B cell (primary cell): ENCODE results near the gene CBARP. TPM values are rescaled to one million over a fixed set of nuclear protein-coding genes. Genes with fewer than 3 reads are reported as not detected.

Experiments used
- ATAC-seq: fragments of 200-7000 bp; cut with Tn5 transposase; one replicate; pipeline ENCODE4 v1.10.0; 2021; ENCODE audit warnings: low read depth, mild to moderate bottlenecking, moderate number of reproducible peaks, moderate library complexity
- CTCF ChIA-PET: fragments of 350-600 bp; sonication (Branson Sonifier 250); formaldehyde crosslinking; loops from one replicate; lab custom pipeline; 2021; ENCODE audit warnings: antibody characterized with exemption, inconsistent platforms; lab: Charles Lee
- POLR2A ChIA-PET: fragments of 350-600 bp; sonication (Branson Sonifier 250); formaldehyde crosslinking; loops from one replicate; lab custom pipeline; 2021; ENCODE audit warnings: antibody characterized with exemption; lab: Charles Lee
- DNase-seq: peaks from one replicate; pipeline ENCODE4 v3.0.0; 2013
- H2AFZ ChIP-seq: 2 replicates; pipeline ENCODE4 v1.6.1; 2012; ENCODE audit warnings: mild to moderate bottlenecking, low read depth, low read length; ENCODE audit not compliant: insufficient read depth, poor library complexity, severe bottlenecking
- H3K27ac ChIP-seq, 2 donors: 1 replicate in 1 of 2; 2 replicates in 1 of 2; pipeline ENCODE4 v1.5.1; 2012 to 2013; ENCODE audit warnings: low read length in 2 of 2, mild to moderate bottlenecking in 2 of 2, moderate library complexity in 1 of 2
- H3K27me3 ChIP-seq, 4 experiments: fragments of 200-600 bp in 1 of 4; sonication (generic) in 1 of 4; replicated peaks in 1 of 4; 1 replicate in 2 of 4; 2 replicates in 2 of 4; pipeline versions ENCODE4 v1.6.1 to v1.7.0; 2013 to 2016; ENCODE audit warnings: low read length in 3 of 4, mild to moderate bottlenecking in 2 of 4, mixed read lengths in 1 of 4, moderate library complexity in 1 of 4; ENCODE audit not compliant: insufficient read depth in 4 of 4, control insufficient read depth in 3 of 4; ENCODE audit errors: control extremely low read depth in 1 of 4
- H3K36me3 ChIP-seq, 2 experiments: replicated peaks in 1 of 2; 1 replicate in 1 of 2; 2 replicates in 1 of 2; pipeline versions ENCODE4 v1.6.1 to v1.7.1; 2013; ENCODE audit warnings: low read length in 1 of 2; ENCODE audit not compliant: insufficient read depth in 2 of 2, control insufficient read depth in 1 of 2; ENCODE audit errors: control extremely low read depth in 1 of 2, extremely low read depth in 1 of 2
- H3K4me1 ChIP-seq, 2 donors: fragments of 200-600 bp in 1 of 2; sonication (generic) in 1 of 2; 1 replicate in 1 of 2; 2 replicates in 1 of 2; pipeline versions ENCODE4 v1.5.1 to v1.6.1; 2013 to 2017; ENCODE audit warnings: low read length in 2 of 2; ENCODE audit not compliant: control insufficient read depth in 2 of 2, insufficient read depth in 2 of 2
- H3K4me2 ChIP-seq: replicated peaks from 2 replicates; pipeline ENCODE3; 2012; ENCODE audit warnings: mild to moderate bottlenecking, low read depth, low read length; ENCODE audit not compliant: poor library complexity, severe bottlenecking
- H3K4me3 ChIP-seq, 5 experiments: fragments of 200-600 bp in 1 of 5; sonication (generic) in 1 of 5; 1 replicate in 3 of 5; 2 replicates in 2 of 5; pipeline versions ENCODE4 v1.5.1 to v1.7.0; 2011 to 2016; ENCODE audit warnings: low read length in 4 of 5, mild to moderate bottlenecking in 4 of 5, low read depth in 2 of 5, control low read depth in 1 of 5, moderate library complexity in 1 of 5; ENCODE audit not compliant: insufficient read depth in 1 of 5; ENCODE audit errors: control extremely low read depth in 1 of 5, extremely low read depth in 1 of 5
- H3K79me2 ChIP-seq: fragments of 200-600 bp; sonication (generic); one replicate; pipeline ENCODE4 v1.6.0; 2016; ENCODE audit warnings: low read length; ENCODE audit not compliant: control insufficient read depth, insufficient read depth
- H3K9ac ChIP-seq: fragments of 200-600 bp; sonication (generic); 2 replicates; pipeline ENCODE4 v1.6.1; 2017; ENCODE audit warnings: mild to moderate bottlenecking, low read length, moderate library complexity
- H3K9me3 ChIP-seq, 3 donors: one replicate each; pipeline versions ENCODE4 v1.6.1 to v1.7.1; 2013; ENCODE audit warnings: low read length in 2 of 3; ENCODE audit not compliant: control insufficient read depth in 2 of 3, insufficient read depth in 1 of 3; ENCODE audit errors: control extremely low read depth in 1 of 3
- H4K20me1 ChIP-seq: 2 replicates; pipeline ENCODE4 v1.6.0; 2012; ENCODE audit warnings: mild to moderate bottlenecking, low read length; ENCODE audit not compliant: insufficient read depth, control insufficient read depth, poor library complexity, severe bottlenecking
- H3K27ac Mint-ChIP-seq: one replicate; pipeline ENCODE4 v1.8.0; 2021; ENCODE audit warnings: mixed read lengths
- H3K27me3 Mint-ChIP-seq: one replicate; pipeline ENCODE4 v1.8.0; 2021; ENCODE audit warnings: mixed read lengths
- H3K4me1 Mint-ChIP-seq: one replicate; pipeline ENCODE4 v1.8.0; 2021; ENCODE audit warnings: mixed read lengths
- H3K4me3 Mint-ChIP-seq: one replicate; pipeline ENCODE4 v1.8.0; 2021; ENCODE audit warnings: mixed read lengths
- H3K9me3 Mint-ChIP-seq: one replicate; pipeline ENCODE4 v1.8.0; 2022; ENCODE audit warnings: mixed read lengths; ENCODE audit not compliant: insufficient read depth
- CTCF ChIP-seq: fragments of 200-600 bp; IDR thresholded peaks from one replicate; pipeline ENCODE4 v1.8.0; 2022; ENCODE audit warnings: antibody characterized with exemption, mild to moderate bottlenecking
- EZH2 ChIP-seq: IDR thresholded peaks from 2 replicates; pipeline ENCODE4 v1.6.1; 2012; ENCODE audit warnings: borderline replicate concordance, low read depth, mild to moderate bottlenecking, moderate library complexity, low read length; ENCODE audit not compliant: insufficient read depth, poor library complexity, severe bottlenecking
- WGBS: methylation state at CpG from one replicate; pipeline ENCODE4 v1.1.5; 2013; ENCODE audit warnings: missing lambda C conversion rate; ENCODE audit not compliant: insufficient coverage; 5-methylcytosine and 5-hydroxymethylcytosine counted together
- intact Hi-C: fragments of 100-400 bp; cut with micrococcal nuclease; formaldehyde crosslinking; loops from one replicate; pipeline ENCODE4 v1.10.0; 2022
- polyA plus RNA-seq: library from polyadenylated mRNA; depleted of rRNA; stranded (reverse); fragments of >200 nt; gene quantifications from 2 replicates; pipeline ENCODE4 v1.2.3, GENCODE V29; 2012
- total RNA-seq, 2 donors: library from RNA; stranded (reverse); fragments of 120-200 nt in 1 of 2; gene quantifications; 1 replicate in 1 of 2; 2 replicates in 1 of 2; pipeline versions ENCODE4 v1.2.3 to v1.2.4, GENCODE V29; 2013 to 2022

The CBARP gene
- total and polyA plus RNA-seq, 2 donors (not counting 1 experiment from before 2014, with no cell fraction given): not detected

GRCh38 chr19:1259206-1259875 is 21.5 kb upstream of the CBARP start:
- intact Hi-C loops: no loop called here
- H3K4me1 ChIP-seq: peaks cover 69 to 91% of the 10 kb centered on the region in 2 donors

More at GRCh38 chr19:1259206-1259875, 21.5 kb upstream of the CBARP start:
- no peaks in the 10 kb centered on the region for H3K9me3 Mint-ChIP-seq
- Histone ChIP-seq H3K4me2 (peak overlapping the region; percentile 99), H3K27ac (peak overlapping the region; percentile 99 to 100), H4K20me1 (peaks cover 27% of the 10 kb centered on the region), H3K36me3 (peaks cover 0 to 34% of the 10 kb centered on the region in 2 experiments), H3K27me3 (no peaks in the 10 kb centered on the region), H3K4me3 (peak overlapping the region; percentile 23 to 81 (median 62)), H3K79me2 (peaks cover 49% of the 10 kb centered on the region), H3K9ac (peak overlapping the region; percentile 98), H2AFZ (peak overlapping the region; percentile 8), H3K9me3 (no peaks in the 10 kb centered on the region)
- peak overlapping the region; percentile 99 for H3K27ac Mint-ChIP-seq
- TF ChIP-seq CTCF: no peak
- no peak for TF ChIP-seq EZH2
- ChIA-PET POLR2A (interaction anchor here (0.5 to 11.0 kb wide), 9 partner anchors 6 to 1000 kb away, joined by 3 to 402 read pairs (median 4); partner anchors contain the start of genes ATP5F1D and CIRBP), CTCF (interaction anchor here (3.9 kb wide), 1 partner anchor 15 kb away, joined by 18 read pairs; no protein-coding TSS in a partner anchor)
- WGBS: 7% methylated on average over 17 of the region's 17 CpGs
- peak overlapping the region; percentile 97 for H3K4me3 Mint-ChIP-seq
- peaks cover 78% of the 10 kb centered on the region for H3K4me1 Mint-ChIP-seq
- no peaks in the 10 kb centered on the region for H3K27me3 Mint-ChIP-seq
- peak; percentile 26 for ATAC-seq
- peak; percentile 87 for DNase-seq
